ENCODE results near the gene CEL.
"Not testable (repeated sequence)": the region's sequence is repeated elsewhere in the genome, so short reads cannot be mapped to it uniquely, and the experiment has no call there.

Gene CEL

GRCh38 chr9:133061764-133062145 lies at the start of gene CEL:
CEL (plus strand) TSS chr9:133061981; CDS start chr9:133062003, 22 bp downstream.
- DNase-seq (ENCODE audit: low spot score), result not testable (repeated sequence)

- no peak for DNase-seq (ENCODE audit: low spot score)
These were observed 47.1 kb upstream of the CEL start for GRCh38 chr9:133014696-133015095.

GRCh38 chr9:133023117-133023890 lies 38.5 kb upstream of the CEL start:
- DNase-seq (ENCODE audit: low spot score), result peak; percentile 8

GRCh38 chr9:133026426-133026825 lies 35.4 kb upstream of the CEL start:
- no peak for DNase-seq (ENCODE audit: low spot score)

GRCh38 chr9:133027134-133027533 lies 34.6 kb upstream of the CEL start:
- no peak for DNase-seq (ENCODE audit: low spot score)

GRCh38 chr9:133028221-133028620 lies 33.6 kb upstream of the CEL start:
- DNase-seq (ENCODE audit: low spot score), result no peak

GRCh38 chr9:133029994-133030316 lies 31.8 kb upstream of the CEL start:
- no peak for DNase-seq (ENCODE audit: low spot score)

- DNase-seq (ENCODE audit: low spot score), result peak; percentile 99
These were observed 31.3 kb upstream of the CEL start, which contains the start of gene GTF3C5 for GRCh38 chr9:133030317-133031129. GTF3C5 (plus strand) TSS chr9:133030997; CDS start chr9:133031012, 15 bp downstream.

GRCh38 chr9:133031130-133031422 lies 30.7 kb upstream of the CEL start:
- no peak for DNase-seq (ENCODE audit: low spot score)

- peak; percentile 78 for DNase-seq (ENCODE audit: low spot score)
These were observed 30.3 kb upstream of the CEL start for GRCh38 chr9:133031496-133031911.

GRCh38 chr9:133032171-133032570 lies 29.6 kb upstream of the CEL start:
- DNase-seq (ENCODE audit: low spot score), result no peak

- DNase-seq (ENCODE audit: low spot score), result peak; percentile 10
These were observed 26.1 kb upstream of the CEL start for GRCh38 chr9:133035669-133036068.

GRCh38 chr9:133037775-133038515 lies 23.8 kb upstream of the CEL start:
- no peak for DNase-seq (ENCODE audit: low spot score)

GRCh38 chr9:133040892-133041479 lies 20.8 kb upstream of the CEL start:
- peak; percentile 44 for DNase-seq (ENCODE audit: low spot score)

- DNase-seq (ENCODE audit: low spot score), result no peak
These were observed 19.8 kb upstream of the CEL start for GRCh38 chr9:133041958-133042357.

GRCh38 chr9:133042676-133043075 lies 19.1 kb upstream of the CEL start:
- no peak for DNase-seq (ENCODE audit: low spot score)

GRCh38 chr9:133043449-133044035 lies 18.2 kb upstream of the CEL start:
- DNase-seq (ENCODE audit: low spot score), result no peak

GRCh38 chr9:133044125-133044524 lies 17.7 kb upstream of the CEL start:
- no peak for DNase-seq (ENCODE audit: low spot score)

GRCh38 chr9:133044661-133045060 lies 17.1 kb upstream of the CEL start:
- DNase-seq (ENCODE audit: low spot score), result no peak

GRCh38 chr9:133045132-133045531 lies 16.6 kb upstream of the CEL start:
- DNase-seq (ENCODE audit: low spot score), result no peak

- DNase-seq (ENCODE audit: low spot score), result no peak
These were observed 15.4 kb upstream of the CEL start for GRCh38 chr9:133046196-133046899.
